IMR-90 (cell line): ENCODE data around the gene SLC35F1. TPM values are rescaled to one million over a fixed set of nuclear protein-coding genes. Genes with fewer than 3 reads are reported as not detected.
"Not testable (repeated sequence)": the region's sequence is repeated elsewhere in the genome, so short reads cannot be mapped to it uniquely, and the experiment has no call there.

Experiments
- ATAC-seq: fragments of 200-7000 bp; cut with Tn5 transposase; 2 replicates; pipeline ENCODE4 v1.9.1; 2020; ENCODE audit warnings: low read depth, mild to moderate bottlenecking, moderate library complexity
- BruUV-seq: library from RNA; stranded (reverse); fragments of 400-500 nt; replicated peaks from 2 replicates; lab custom pipeline; 2021; lab: Mats Ljungman, UMichigan
- CTCF ChIA-PET: fragments of 300-600 bp; formaldehyde crosslinking; extraction: SDS; loops from one replicate; lab custom pipeline; 2021; ENCODE audit warnings: antibody characterized with exemption; lab: Yijun Ruan, JAX
- POLR2A ChIA-PET: fragments of 300-600 bp; sonication (Branson Sonifier 250); formaldehyde crosslinking; loops from one replicate; lab custom pipeline; 2022; ENCODE audit warnings: antibody characterized with exemption; ENCODE audit not compliant: unreplicated experiment; lab: Charles Lee
- DNase-seq: peaks from one replicate; pipeline ENCODE4 v3.0.0; 2013
- H2AFZ ChIP-seq: replicated peaks from 2 replicates; pipeline ENCODE3; 2013; ENCODE audit warnings: low read length, mild to moderate bottlenecking; ENCODE audit not compliant: poor library complexity
- H2AK5ac ChIP-seq: 2 replicates; pipeline ENCODE4 v1.6.1; 2013; ENCODE audit warnings: low read depth, low read length, inconsistent platforms
- H2AK9ac ChIP-seq: replicated peaks from 2 replicates; pipeline ENCODE3; 2013; ENCODE audit warnings: mild to moderate bottlenecking, low read depth, low read length, moderate library complexity; ENCODE audit not compliant: poor library complexity
- H2BK120ac ChIP-seq: 2 replicates; pipeline ENCODE4 v1.6.1; 2013; ENCODE audit warnings: low read depth, low read length, inconsistent platforms
- H2BK15ac ChIP-seq: 3 replicates; pipeline ENCODE4 v1.6.1; 2013; ENCODE audit warnings: low read depth, low read length, inconsistent platforms
- H2BK20ac ChIP-seq: 2 replicates; pipeline ENCODE4 v1.6.1; 2013; ENCODE audit warnings: low read depth, mild to moderate bottlenecking, inconsistent platforms, low read length, moderate library complexity
- H2BK5ac ChIP-seq: 2 replicates; pipeline ENCODE4 v1.6.1; 2013; ENCODE audit warnings: mild to moderate bottlenecking, low read depth, low read length, inconsistent platforms; ENCODE audit not compliant: poor library complexity, severe bottlenecking
- H3K14ac ChIP-seq: replicated peaks from 2 replicates; pipeline ENCODE4 v1.6.1; 2013; ENCODE audit warnings: low read depth, low read length, inconsistent platforms
- H3K18ac ChIP-seq: 2 replicates; pipeline ENCODE4 v1.6.1; 2013; ENCODE audit warnings: low read depth, low read length, control low read depth
- H3K23ac ChIP-seq: 2 replicates; pipeline ENCODE4 v1.6.1; 2013; ENCODE audit warnings: low read depth, low read length, inconsistent platforms
- H3K27ac ChIP-seq: 2 replicates; pipeline ENCODE4 v1.5.1; 2013; ENCODE audit warnings: mild to moderate bottlenecking, control low read depth, low read length; ENCODE audit not compliant: insufficient read depth
- H3K27me3 ChIP-seq: 2 replicates; pipeline ENCODE4 v1.6.1; 2013; ENCODE audit warnings: low read length; ENCODE audit not compliant: control insufficient read depth, insufficient read depth
- H3K36me3 ChIP-seq: 2 replicates; pipeline ENCODE4 v1.6.1; 2013; ENCODE audit warnings: low read length, mixed read lengths; ENCODE audit not compliant: control insufficient read depth, insufficient read depth
- H3K4ac ChIP-seq: 2 replicates; pipeline ENCODE4 v1.6.1; 2013; ENCODE audit warnings: low read depth, low read length, inconsistent platforms
- H3K4me1 ChIP-seq: 2 replicates; pipeline ENCODE4 v1.6.1; 2013; ENCODE audit warnings: low read length, mixed read lengths; ENCODE audit not compliant: control insufficient read depth, insufficient read depth
- H3K4me2 ChIP-seq: 2 replicates; pipeline ENCODE4 v1.6.1; 2013; ENCODE audit warnings: low read depth, mild to moderate bottlenecking, control low read depth, low read length, moderate library complexity
- H3K4me3 ChIP-seq: 2 replicates; pipeline ENCODE4 v1.5.1; 2013; ENCODE audit warnings: low read depth, mild to moderate bottlenecking, control low read depth, low read length, moderate library complexity; ENCODE audit not compliant: insufficient read depth
- H3K56ac ChIP-seq: 2 replicates; pipeline ENCODE4 v1.6.1; 2013; ENCODE audit warnings: low read length, inconsistent platforms; ENCODE audit not compliant: insufficient read depth; ENCODE audit errors: extremely low read depth
- H3K79me1 ChIP-seq, 2 experiments: 2 replicates each; pipeline ENCODE4 v1.6.1; 2013; ENCODE audit warnings: low read length in 2 of 2, inconsistent platforms in 1 of 2, low read depth in 1 of 2
- H3K9ac ChIP-seq: 2 replicates; pipeline ENCODE4 v1.6.1; 2013; ENCODE audit warnings: low read depth, low read length, control low read depth
- H3K9me1 ChIP-seq: 2 replicates; pipeline ENCODE4 v1.6.1; 2013; ENCODE audit warnings: low read length, inconsistent platforms; ENCODE audit not compliant: insufficient read depth
- H3K9me3 ChIP-seq: 2 replicates; pipeline ENCODE4 v1.6.1; 2013; ENCODE audit warnings: low read length; ENCODE audit not compliant: control insufficient read depth, insufficient read depth
- H4K20me1 ChIP-seq: 2 replicates; pipeline ENCODE4 v1.6.1; 2013; ENCODE audit warnings: low read length, inconsistent platforms; ENCODE audit not compliant: insufficient read depth
- H4K5ac ChIP-seq: 2 replicates; pipeline ENCODE4 v1.6.1; 2013; ENCODE audit warnings: mild to moderate bottlenecking, low read depth, low read length, control low read depth
- H4K8ac ChIP-seq, 2 experiments: 2 replicates each; pipeline ENCODE4 v1.6.1; 2013; ENCODE audit warnings: low read depth in 2 of 2, low read length in 2 of 2, control low read depth in 1 of 2, inconsistent platforms in 1 of 2
- H4K91ac ChIP-seq: 2 replicates; pipeline ENCODE4 v1.6.1; 2013; ENCODE audit warnings: low read depth, low read length, inconsistent platforms; ENCODE audit not compliant: insufficient read depth
- WGBS, 2 experiments: methylation state at CpG; one replicate each; pipeline versions ENCODE4 v1.1.5 to v1.1.7; 2013; ENCODE audit warnings: missing lambda C conversion rate in 2 of 2; ENCODE audit not compliant: insufficient read length in 1 of 2; ENCODE audit errors: extremely low coverage in 2 of 2; 5-methylcytosine and 5-hydroxymethylcytosine counted together
- dilution Hi-C: fragments of 300-500 bp; cut with HindIII; formaldehyde crosslinking; loops from one replicate; pipeline ENCODE4 v1.14.3; 2018; ENCODE audit warnings: low sequenced_read_pairs; ENCODE audit not compliant: unreplicated experiment
- in situ Hi-C: fragments of 300-500 bp; cut with MboI; formaldehyde crosslinking; loops from 3 replicates; pipeline ENCODE4 v1.14.3; 2019; ENCODE audit warnings: low sequenced_read_pairs, inconsistent platforms, mixed read lengths
- intact Hi-C: fragments of 100-400 bp; cut with micrococcal nuclease; formaldehyde crosslinking; loops from 2 replicates; pipeline ENCODE4 v1.10.0; 2022
- polyA plus RNA-seq, 3 experiments: library from polyadenylated mRNA; depleted of rRNA; stranded (reverse); fragments of >200 nt; gene quantifications; 2 replicates each; pipeline ENCODE4 v1.2.3, GENCODE V29; 2012; ENCODE audit warnings: low replicate concordance in 1 of 3
- total RNA-seq: library from RNA; depleted of rRNA; stranded (reverse); fragments of >200 nt; gene quantifications from 2 replicates; pipeline ENCODE4 v1.2.3, GENCODE V29; 2012

SLC35F1 gene
- total and polyA plus RNA-seq, 2 of the 4 experiments (the other 2 are of a cell fraction), result not detected

DNA sequence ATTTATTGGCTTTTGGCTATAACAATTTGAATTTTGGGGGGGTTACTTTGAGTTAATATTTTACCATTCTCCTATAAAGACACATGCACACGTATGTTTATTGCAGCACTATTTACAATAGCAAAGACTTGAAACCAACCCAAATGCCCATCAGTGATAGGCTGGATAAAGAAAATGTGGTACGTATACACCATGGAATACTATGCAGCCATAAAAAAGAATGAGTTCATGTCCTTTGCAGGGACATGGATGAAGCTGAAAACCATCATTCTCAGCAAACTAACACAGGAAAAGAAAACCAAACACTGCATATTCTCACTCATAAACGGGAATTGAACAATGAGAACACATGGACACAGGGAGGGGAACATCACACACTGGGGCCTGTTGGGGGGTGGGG, 130.4 kb downstream of the SLC35F1 start:
- H3K9me1 ChIP-seq, H3K9me3 ChIP-seq, BruUV-seq, DNase-seq, H2BK15ac ChIP-seq, intact Hi-C loops, H3K36me3 ChIP-seq, H3K4me2 ChIP-seq, H3K9ac ChIP-seq, H3K23ac ChIP-seq, H2AK9ac ChIP-seq, H2BK120ac ChIP-seq, H4K8ac ChIP-seq, H2BK20ac ChIP-seq, dilution Hi-C loops, H3K56ac ChIP-seq, POLR2A ChIA-PET, CTCF ChIA-PET, H3K27ac ChIP-seq, H2BK5ac ChIP-seq, H3K4ac ChIP-seq, H2AK5ac ChIP-seq, H3K18ac ChIP-seq, H4K91ac ChIP-seq, in situ Hi-C loops, ATAC-seq, H3K4me3 ChIP-seq, H3K27me3 ChIP-seq, H4K20me1 ChIP-seq, H3K14ac ChIP-seq, H3K4me1 ChIP-seq, H4K5ac ChIP-seq, H3K79me1 ChIP-seq, H2AFZ ChIP-seq: not testable (repeated sequence)
- no CpG with 5 or more reads among the region's 3 CpGs for WGBS, 2 experiments
